GM19351 (cell line): ENCODE results near the gene HPCAL1.

Experiments used
- ATAC-seq: cut with Tn5 transposase; IDR thresholded peaks from one replicate; pipeline ENCODE4 v1.9.1; 2021; ENCODE audit warnings: mild to moderate bottlenecking, moderate library complexity; ENCODE audit not compliant: unreplicated experiment

Gene HPCAL1

GRCh38 chr2:10321622-10322021 lies 18.9 kb downstream of the HPCAL1 start:
- ATAC-seq, result no peak

- ATAC-seq, result no peak
Measured at GRCh38 chr2:10322481-10322880, 19.8 kb downstream of the HPCAL1 start.

GRCh38 chr2:10322973-10323372 lies 20.3 kb downstream of the HPCAL1 start:
- ATAC-seq, result no peak

- no peak for ATAC-seq
Measured at GRCh38 chr2:10323535-10323934, 20.8 kb downstream of the HPCAL1 start.

GRCh38 chr2:10324095-10324832 lies 21.6 kb downstream of the HPCAL1 start:
- ATAC-seq, result no peak

- ATAC-seq, result no peak
Measured at GRCh38 chr2:10325278-10326145, 22.8 kb downstream of the HPCAL1 start.

- no peak for ATAC-seq
Measured at GRCh38 chr2:10326151-10326616, 23.5 kb downstream of the HPCAL1 start.

GRCh38 chr2:10326707-10327594 lies 24.2 kb downstream of the HPCAL1 start:
- ATAC-seq, result no peak

- ATAC-seq, result no peak
Measured at GRCh38 chr2:10327896-10328669, 25.4 kb downstream of the HPCAL1 start.

GRCh38 chr2:10328670-10329579 lies 26.2 kb downstream of the HPCAL1 start:
- no peak for ATAC-seq

- ATAC-seq, result no peak
Measured at GRCh38 chr2:10329580-10329879, 26.8 kb downstream of the HPCAL1 start.

GRCh38 chr2:10329880-10330699 lies 27.4 kb downstream of the HPCAL1 start:
- no peak for ATAC-seq

GRCh38 chr2:10330700-10331026 lies 28.0 kb downstream of the HPCAL1 start:
- no peak for ATAC-seq

GRCh38 chr2:10331027-10331701 lies 28.5 kb downstream of the HPCAL1 start:
- peak; percentile 47 for ATAC-seq

- ATAC-seq, result peak; percentile 87
Measured at GRCh38 chr2:10331702-10332401, 29.1 kb downstream of the HPCAL1 start.

GRCh38 chr2:10332402-10333246 lies 29.9 kb downstream of the HPCAL1 start:
- ATAC-seq, result no peak

- no peak for ATAC-seq
Measured at GRCh38 chr2:10333247-10333613, 30.5 kb downstream of the HPCAL1 start.
